Natural killer cell treated with Interleukin-12 subunit alpha and Interleukin-12 subunit beta and Interleukin-15 and Interleukin-18, amount 100 ng/mL, for 72 hours (primary cell): ENCODE results near the gene ACTR1B. TPM values are rescaled to one million over a fixed set of nuclear protein-coding genes. Genes with fewer than 3 reads are reported as not detected.

Experiments
- total RNA-seq, 2 donors: library from RNA; stranded (reverse); gene quantifications; one replicate each; pipeline ENCODE4 v1.2.3, GENCODE V29; 2022

ACTR1B gene
- total RNA-seq, 2 donors from 2014 or later, result 59.0 to 74.9 TPM

Other genes starting within 250 kb of the ACTR1B start
- gene ANKRD36B, start 74.2 kb downstream of the ACTR1B start, total RNA-seq, result 10 to 100 TPM; 27.7 to 77.7 TPM
- 100 to 1,000 TPM; 133 to 174 TPM for gene COX5B, start 18.0 kb downstream of the ACTR1B start, total RNA-seq
- gene C2orf92, start 5.7 kb upstream of the ACTR1B start, total RNA-seq, result 10 to 100 TPM in 1 of 2 donors, 1 to 10 TPM in 1; 8.6 to 13.6 TPM
- gene ZAP70, start 49.5 kb upstream of the ACTR1B start, total RNA-seq, result 100 to 1,000 TPM in 1 of 2 donors, 10 to 100 TPM in 1; 97.4 to 191 TPM